K562 (cell line): Measurements from ENCODE around the gene ZNF627. TPM values are rescaled to one million over a fixed set of nuclear protein-coding genes. Genes with fewer than 3 reads are reported as not detected.

Experiments used
- CBX3 ChIP-seq, 2 experiments: IDR thresholded peaks; 1 replicate in 1 of 2; 2 replicates in 1 of 2; pipeline ENCODE4 v1.6.1; 2012; ENCODE audit warnings: inconsistent platforms in 2 of 2, low read length in 2 of 2, borderline replicate concordance in 1 of 2, control low read depth in 1 of 2
- CGGBP1 ChIP-seq: fragments of 250-450 bp; sonication (Bioruptor Pico); IDR thresholded peaks from 2 replicates; pipeline ENCODE4 v1.9.0; 2021; ENCODE audit warnings: mild to moderate bottlenecking
- EP300 ChIP-seq: IDR thresholded peaks from 2 replicates; pipeline ENCODE4 v1.6.1; 2012; ENCODE audit warnings: low read length, improper control_type of control experiment
- FIP1L1 ChIP-seq: fragments of 200-400 bp; formaldehyde crosslinking; IDR thresholded peaks from 2 replicates; pipeline ENCODE4 v1.6.1; 2018; ENCODE audit warnings: mild to moderate bottlenecking, low read depth, low read length; ENCODE audit not compliant: poor library complexity, severe bottlenecking
- FOXJ3 ChIP-seq: sonication (generic); formaldehyde crosslinking; IDR thresholded peaks from 2 replicates; pipeline ENCODE4 v1.4.0; 2020; ENCODE audit warnings: mild to moderate bottlenecking, missing genetic modification reagents
- HLTF ChIP-seq: fragments of 450-650 bp; IDR thresholded peaks from 2 replicates; pipeline ENCODE4 v1.6.1; 2016
- MBD1 ChIP-seq: fragments of 250-450 bp; sonication (Bioruptor Pico); IDR thresholded peaks from 2 replicates; pipeline ENCODE4 v1.8.0; 2022; ENCODE audit warnings: inconsistent platforms
- MECOM ChIP-seq: fragments of 250-450 bp; sonication (Bioruptor Pico); IDR thresholded peaks from 2 replicates; pipeline ENCODE4 v1.8.0; 2022; ENCODE audit warnings: inconsistent platforms
- MTA1 ChIP-seq: fragments of 450-650 bp; IDR thresholded peaks from 2 replicates; pipeline ENCODE4 v1.6.1; 2017; ENCODE audit warnings: borderline replicate concordance
- MTA2 ChIP-seq: fragments of 450-650 bp; IDR thresholded peaks from 2 replicates; pipeline ENCODE4 v1.6.1; 2016; ENCODE audit warnings: low read depth
- MTF1 ChIP-seq: fragments of 250-450 bp; sonication (Bioruptor Pico); IDR thresholded peaks from 2 replicates; pipeline ENCODE4 v1.9.0; 2021; ENCODE audit warnings: moderate library complexity, mild to moderate bottlenecking, inconsistent platforms, borderline replicate concordance
- NBN ChIP-seq: fragments of 450-650 bp; IDR thresholded peaks from 2 replicates; pipeline ENCODE4 v1.6.1; 2016; ENCODE audit warnings: low read depth, mild to moderate bottlenecking
- NFE2 ChIP-seq: IDR thresholded peaks from 2 replicates; pipeline ENCODE4 v1.6.1; 2014; ENCODE audit warnings: antibody characterized with exemption, low read depth
- NR4A1 ChIP-seq, 2 experiments: fragments of 250-450 bp in 1 of 2; fragments of 450-650 bp in 1 of 2; sonication (Bioruptor Pico) in 1 of 2; IDR thresholded peaks; 2 replicates each; pipeline versions ENCODE4 v1.4.0 to v1.6.1; 2016 to 2020; ENCODE audit warnings: mild to moderate bottlenecking in 2 of 2, missing compliant biosample characterization in 1 of 2, missing genetic modification characterization in 1 of 2, moderate library complexity in 1 of 2
- RBM17 ChIP-seq: fragments of 200-400 bp; formaldehyde crosslinking; IDR thresholded peaks from 2 replicates; pipeline ENCODE4 v1.6.1; 2017; ENCODE audit warnings: low read depth, mild to moderate bottlenecking, low read length, borderline replicate concordance
- ZNF175 ChIP-seq: fragments of 200-800 bp; sonication (Bioruptor generic); IDR thresholded peaks from 2 replicates; pipeline ENCODE4 v1.6.1; 2016; ENCODE audit warnings: low read depth, mild to moderate bottlenecking, missing genetic modification characterization, missing compliant biosample characterization
- ZNF197 ChIP-seq: fragments of 200-800 bp; sonication (Bioruptor generic); IDR thresholded peaks from 2 replicates; pipeline ENCODE4 v1.6.1; 2016; ENCODE audit warnings: low read depth, missing genetic modification characterization, missing compliant biosample characterization
- ZNF217 ChIP-seq: sonication (generic); formaldehyde crosslinking; IDR thresholded peaks from 2 replicates; pipeline ENCODE4 v1.8.0; 2022; ENCODE audit warnings: mild to moderate bottlenecking, missing genetic modification reagents
- polyA plus RNA-seq, 8 experiments: library from polyadenylated mRNA; depleted of rRNA in 4 of 8; stranded (reverse) in 5 of 8; unstranded in 3 of 8; fragments of >200 nt; fragmentation: Nextera tagmentation in 2 of 8; fragmentation: Illumina TruSeq in 1 of 8; extraction: Ambion mirVana in 2 of 8; extraction: Trizol in 1 of 8; gene quantifications; 2 replicates each; pipeline versions ENCODE4 v1.2.1 to v1.2.3, GENCODE V29; 2011 to 2014; ENCODE audit warnings: inconsistent platforms in 1 of 8, missing spikeins in 1 of 8
- total RNA-seq, 7 experiments: library from RNA; depleted of rRNA in 6 of 7; stranded (reverse); fragments of >200 nt in 6 of 7; fragmentation: Illumina TruSeq in 2 of 7; extraction: Trizol in 2 of 7; gene quantifications; 2 replicates each; pipeline versions ENCODE4 v1.2.1 to v1.2.3, GENCODE V29; 2011 to 2021; ENCODE audit warnings: low replicate concordance in 1 of 7
- TF ChIP-seq, protein P1 (sequence below): fragments of 450-650 bp; IDR thresholded peaks from 2 replicates; pipeline ENCODE4 v1.6.1; 2017; ENCODE audit warnings: antibody characterized with exemption
- TF ChIP-seq, protein P2 (sequence below): fragments of 250-450 bp; sonication (Bioruptor Pico); IDR thresholded peaks from 2 replicates; pipeline ENCODE4 v1.5.0; 2021; ENCODE audit warnings: mild to moderate bottlenecking, borderline replicate concordance

The ZNF627 gene
- total and polyA plus RNA-seq, 9 of the 15 experiments (the other 6 are each of a cell fraction or from before 2014, with no cell fraction given): 6.4 to 19.9 (median 10.6) TPM

GRCh38 chr19:11560404-11561051 is 36.8 kb upstream of the ZNF627 start (continued):
- TF ChIP-seq FIP1L1 (no peak), MBD1 (no peak), ZNF197 (no peak), RBM17 (no peak), MECOM (CRISPR knock-in tag) (peak; percentile 96), MTA2 (peak; percentile 88), NBN (peak; percentile 56; the same call in 1 of the 2 replicates), ZNF175 (CRISPR knock-in tag) (0 out of 2 replicates have a peak, but pooled peaks have one; percentile 45), FOXJ3 (CRISPR knock-in tag) (no peak), MTA1 (peak; percentile 36; the same call in 1 of the 2 replicates), NR4A1 (CRISPR knock-in tag; IDR thresholded peaks at IDR 0.05) (no peak), NR4A1 (tag; IDR thresholded peaks at IDR 0.05) (0 out of 2 replicates have a peak, but pooled peaks have one; percentile 25), ZNF217 (no peak), CBX3 (IDR thresholded peaks at IDR 0.05; ENCODE audit: borderline replicate concordance in 1 of 2, low read length in 2 of 2) (no peak; a peak in 1 of 3 replicates), NFE2 (peak; percentile 35), MTF1 (CRISPR knock-in tag) (no peak), CGGBP1 (CRISPR knock-in tag) (no peak), HLTF (peak; percentile 65; the same call in 1 of the 2 replicates), EP300 (peak; percentile 98)
- TF ChIP-seq, protein P1, sequence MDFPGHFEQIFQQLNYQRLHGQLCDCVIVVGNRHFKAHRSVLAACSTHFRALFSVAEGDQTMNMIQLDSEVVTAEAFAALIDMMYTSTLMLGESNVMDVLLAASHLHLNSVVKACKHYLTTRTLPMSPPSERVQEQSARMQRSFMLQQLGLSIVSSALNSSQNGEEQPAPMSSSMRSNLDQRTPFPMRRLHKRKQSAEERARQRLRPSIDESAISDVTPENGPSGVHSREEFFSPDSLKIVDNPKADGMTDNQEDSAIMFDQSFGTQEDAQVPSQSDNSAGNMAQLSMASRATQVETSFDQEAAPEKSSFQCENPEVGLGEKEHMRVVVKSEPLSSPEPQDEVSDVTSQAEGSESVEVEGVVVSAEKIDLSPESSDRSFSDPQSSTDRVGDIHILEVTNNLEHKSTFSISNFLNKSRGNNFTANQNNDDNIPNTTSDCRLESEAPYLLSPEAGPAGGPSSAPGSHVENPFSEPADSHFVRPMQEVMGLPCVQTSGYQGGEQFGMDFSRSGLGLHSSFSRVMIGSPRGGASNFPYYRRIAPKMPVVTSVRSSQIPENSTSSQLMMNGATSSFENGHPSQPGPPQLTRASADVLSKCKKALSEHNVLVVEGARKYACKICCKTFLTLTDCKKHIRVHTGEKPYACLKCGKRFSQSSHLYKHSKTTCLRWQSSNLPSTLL: no peak
- TF ChIP-seq, protein P2, sequence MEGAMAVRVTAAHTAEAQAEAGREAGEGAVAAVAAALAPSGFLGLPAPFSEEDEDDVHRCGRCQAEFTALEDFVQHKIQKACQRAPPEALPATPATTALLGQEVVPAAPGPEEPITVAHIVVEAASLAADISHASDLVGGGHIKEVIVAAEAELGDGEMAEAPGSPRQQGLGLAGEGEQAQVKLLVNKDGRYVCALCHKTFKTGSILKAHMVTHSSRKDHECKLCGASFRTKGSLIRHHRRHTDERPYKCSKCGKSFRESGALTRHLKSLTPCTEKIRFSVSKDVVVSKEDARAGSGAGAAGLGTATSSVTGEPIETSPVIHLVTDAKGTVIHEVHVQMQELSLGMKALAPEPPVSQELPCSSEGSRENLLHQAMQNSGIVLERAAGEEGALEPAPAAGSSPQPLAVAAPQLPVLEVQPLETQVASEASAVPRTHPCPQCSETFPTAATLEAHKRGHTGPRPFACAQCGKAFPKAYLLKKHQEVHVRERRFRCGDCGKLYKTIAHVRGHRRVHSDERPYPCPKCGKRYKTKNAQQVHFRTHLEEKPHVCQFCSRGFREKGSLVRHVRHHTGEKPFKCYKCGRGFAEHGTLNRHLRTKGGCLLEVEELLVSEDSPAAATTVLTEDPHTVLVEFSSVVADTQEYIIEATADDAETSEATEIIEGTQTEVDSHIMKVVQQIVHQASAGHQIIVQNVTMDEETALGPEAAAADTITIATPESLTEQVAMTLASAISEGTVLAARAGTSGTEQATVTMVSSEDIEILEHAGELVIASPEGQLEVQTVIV (CRISPR knock-in tag): no peak
